A673 (cell line): ENCODE data around the gene CHST12. TPM values are rescaled to one million over a fixed set of nuclear protein-coding genes. Genes with fewer than 3 reads are reported as not detected.

ENCODE experiments used
- BruUV-seq: library from RNA; stranded (reverse); fragments of 400-500 nt; replicated peaks from 2 replicates; lab custom pipeline; 2021; lab: Mats Ljungman, UMichigan
- CTCF ChIA-PET: fragments of 300-600 bp; sonication (Branson Sonifier 250); formaldehyde crosslinking; loops from one replicate; lab custom pipeline; 2022; ENCODE audit warnings: antibody characterized with exemption; lab: Charles Lee
- POLR2A ChIA-PET: fragments of 300-600 bp; sonication (Branson Sonifier 250); formaldehyde crosslinking; loops from one replicate; lab custom pipeline; 2022; ENCODE audit warnings: antibody characterized with exemption; ENCODE audit not compliant: low non-redundant PET; lab: Charles Lee
- DNase-seq: peaks from one replicate; pipeline ENCODE4 v3.0.0-alpha.2; 2015; ENCODE audit warnings: low spot score
- H3K27ac ChIP-seq: fragments of 200-600 bp; sonication (generic); 2 replicates; pipeline ENCODE4 v1.5.1; 2016; ENCODE audit warnings: mixed run types, low read depth, mild to moderate bottlenecking, mixed read lengths, antibody characterized with exemption, low read length; ENCODE audit not compliant: poor library complexity, severe bottlenecking
- H3K27me3 ChIP-seq: fragments of 200-600 bp; sonication (generic); replicated peaks from 2 replicates; pipeline ENCODE4 v1.6.1; 2017; ENCODE audit warnings: mixed run types, low read depth, mild to moderate bottlenecking, mixed read lengths, antibody characterized with exemption, low read length; ENCODE audit not compliant: insufficient read depth, poor library complexity
- H3K36me3 ChIP-seq: fragments of 200-600 bp; sonication (generic); 2 replicates; pipeline ENCODE4 v1.6.1; 2016; ENCODE audit warnings: mixed run types, mild to moderate bottlenecking, mixed read lengths, antibody characterized with exemption, low read length; ENCODE audit not compliant: insufficient read depth, poor library complexity, severe bottlenecking
- H3K4me1 ChIP-seq: fragments of 200-600 bp; sonication (generic); 2 replicates; pipeline ENCODE4 v1.6.1; 2017; ENCODE audit warnings: mixed run types, mild to moderate bottlenecking, mixed read lengths, antibody characterized with exemption, low read length; ENCODE audit not compliant: insufficient read depth, poor library complexity, severe bottlenecking
- H3K4me3 ChIP-seq: fragments of 200-600 bp; sonication (generic); 2 replicates; pipeline ENCODE4 v1.5.1; 2016; ENCODE audit warnings: low read depth, mixed run types, mild to moderate bottlenecking, mixed read lengths, low read length; ENCODE audit not compliant: poor library complexity, severe bottlenecking
- H3K9me3 ChIP-seq: fragments of 200-600 bp; sonication (generic); 2 replicates; pipeline ENCODE4 v1.6.1; 2016; ENCODE audit warnings: mixed run types, low read depth, mild to moderate bottlenecking, mixed read lengths, antibody characterized with exemption, low read length; ENCODE audit not compliant: poor library complexity, severe bottlenecking
- CTCF ChIP-seq: fragments of 300-800, 200-600 bp; sonication (generic); conservative IDR thresholded peaks from 2 replicates; pipeline ENCODE4 v1.5.1; 2017; ENCODE audit warnings: low read depth, mild to moderate bottlenecking, antibody characterized with exemption, low read length, moderate library complexity, mixed read lengths
- EZH2 ChIP-seq: fragments of 200-600 bp; sonication (generic); IDR thresholded peaks from 2 replicates; pipeline ENCODE4 v1.6.1; 2017; ENCODE audit warnings: borderline replicate concordance, low read depth, mild to moderate bottlenecking, mixed read lengths, antibody characterized with exemption, low read length; ENCODE audit not compliant: poor library complexity, severe bottlenecking
- intact Hi-C: fragments of 100-400 bp; cut with micrococcal nuclease; formaldehyde crosslinking; loops from one replicate; pipeline ENCODE4 v1.10.0; 2022; ENCODE audit not compliant: unreplicated experiment
- total RNA-seq: library from RNA; stranded (reverse); gene quantifications from 2 replicates; pipeline ENCODE4 v1.2.3, GENCODE V29; 2021

CHST12 gene
- total RNA-seq, 1 experiment from 2014 or later: 21.8 TPM

DNA sequence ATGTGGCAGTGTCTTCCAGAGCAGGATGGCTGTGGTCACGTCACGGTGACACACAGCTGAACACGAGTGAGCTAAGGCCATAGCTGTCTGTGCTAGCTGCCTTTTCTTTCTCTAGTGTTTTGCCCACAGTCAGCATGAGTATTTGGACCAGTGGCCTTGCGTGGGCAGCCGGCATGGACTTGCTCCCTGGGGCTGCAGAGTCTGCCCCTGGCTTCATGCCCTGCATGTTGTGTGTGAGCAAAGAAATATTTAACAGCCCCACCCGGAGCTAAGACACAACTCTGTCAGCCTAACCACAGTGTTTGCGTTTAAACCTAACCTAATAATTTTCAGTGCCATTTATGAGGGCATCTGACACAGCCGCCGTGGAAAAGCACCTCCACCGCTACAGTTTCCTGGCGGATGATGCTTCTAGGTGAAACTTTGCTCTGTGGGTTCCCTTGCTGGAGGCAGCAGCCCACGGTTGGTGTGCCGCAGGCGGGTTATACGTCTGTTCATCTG lies 14.6 kb downstream of the CHST12 start:
- Histone ChIP-seq H3K27ac (no peak overlapping the region), H3K9me3 (no peaks in the 10 kb centered on the region), H3K4me3 (no peak overlapping the region), H3K4me1 (no peaks in the 10 kb centered on the region), H3K27me3 (no peaks in the 10 kb centered on the region), H3K36me3 (no peaks in the 10 kb centered on the region)
- BruUV-seq: no TSS peak
- TF ChIP-seq EZH2 (no peak), CTCF (no peak)
- CTCF ChIA-PET: no interaction called here
- DNase-seq: no peak
- POLR2A ChIA-PET: no interaction called here
- intact Hi-C loops: no loop called here

DNA sequence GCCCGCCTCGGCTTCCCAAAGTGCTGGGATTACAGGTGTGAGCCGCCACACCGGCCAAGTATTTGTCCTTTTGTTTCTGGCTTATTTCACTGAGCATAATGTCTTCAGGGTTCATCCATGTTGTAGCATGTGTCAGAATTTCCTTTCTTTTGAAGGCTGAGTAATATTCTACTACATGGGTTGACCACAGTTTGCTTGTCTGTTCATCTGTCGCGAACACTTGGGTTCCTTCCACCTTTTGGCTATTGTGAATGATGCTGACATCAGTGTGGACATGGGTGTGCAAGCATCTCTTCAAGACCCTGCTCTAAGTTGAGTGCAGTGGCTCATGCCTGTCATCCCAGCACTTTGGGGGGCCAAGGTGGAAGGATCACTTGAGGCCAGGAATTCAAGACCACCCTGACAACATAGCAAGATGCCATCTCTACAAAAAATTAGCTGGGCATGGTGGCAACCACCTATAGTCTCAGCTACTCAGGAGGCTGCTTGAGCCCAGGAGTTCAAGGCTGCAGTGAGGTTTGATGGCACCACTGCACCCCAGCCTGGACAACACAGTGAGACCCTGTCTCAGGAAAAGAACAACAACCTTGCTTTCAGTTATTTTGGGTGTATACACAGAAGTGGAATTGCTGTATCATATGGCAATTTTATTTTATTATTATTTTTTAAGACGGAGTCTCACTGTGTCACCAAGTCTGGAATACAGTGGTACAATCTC lies 17.0 kb downstream of the CHST12 start:
- ChIA-PET POLR2A (no interaction called here), CTCF (interaction anchor here (0.7 kb wide), 1 partner anchor 9 kb away, joined by 6 read pairs; no protein-coding TSS in a partner anchor)
- Histone ChIP-seq H3K27ac (no peak overlapping the region), H3K36me3 (no peaks in the 10 kb centered on the region), H3K9me3 (no peaks in the 10 kb centered on the region), H3K4me3 (no peak overlapping the region), H3K4me1 (no peaks in the 10 kb centered on the region), H3K27me3 (no peaks in the 10 kb centered on the region)
- intact Hi-C loops: no loop called here
- DNase-seq: no peak
- TF ChIP-seq EZH2 (no peak), CTCF (no peak)
- BruUV-seq: no TSS peak

DNA sequence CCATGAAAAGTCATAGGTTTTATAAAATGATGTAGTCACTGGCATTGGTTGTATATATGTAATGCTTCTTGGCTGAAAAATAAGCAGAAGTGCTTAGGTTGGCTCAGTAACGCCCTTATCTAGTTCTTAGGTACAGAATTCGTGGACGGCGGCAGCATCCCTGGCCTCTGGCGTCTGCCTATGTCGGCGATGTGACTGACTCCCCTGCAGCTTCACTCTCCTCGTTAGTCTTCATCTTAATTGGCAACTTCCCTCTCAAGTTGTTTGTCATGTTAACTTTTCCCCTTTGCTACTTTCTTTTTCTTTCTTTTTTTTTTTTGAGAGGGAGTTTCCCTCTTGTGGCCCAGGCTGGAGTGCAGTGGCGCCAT lies 18.5 kb downstream of the CHST12 start:
- Histone ChIP-seq H3K4me1 (no peaks in the 10 kb centered on the region), H3K36me3 (no peaks in the 10 kb centered on the region), H3K4me3 (no peak overlapping the region), H3K9me3 (no peaks in the 10 kb centered on the region), H3K27ac (no peak overlapping the region), H3K27me3 (no peaks in the 10 kb centered on the region)
- CTCF ChIA-PET: no interaction called here
- POLR2A ChIA-PET: no interaction called here
- intact Hi-C loops: no loop called here
- no TSS peak for BruUV-seq
- DNase-seq: no peak
- no peak for TF ChIP-seq EZH2
- TF ChIP-seq CTCF: no peak
